Endometrial microvascular endothelial cells (primary cell): ENCODE data around the gene TMEM52. TPM values are rescaled to one million over a fixed set of nuclear protein-coding genes. Genes with fewer than 3 reads are reported as not detected.

ENCODE experiments used
- in situ Hi-C: cut with HindIII; loops from 2 replicates; pipeline ENCODE4 v1.10.0; 2017; ENCODE audit warnings: low sequenced_read_pairs, low pct_unique_long_range_greater_than_20kb; ENCODE audit errors: inconsistent ontology term
- total RNA-seq: library from RNA; depleted of rRNA; stranded (reverse); fragments of >200 nt; gene quantifications from one replicate; pipeline ENCODE4 v1.2.3, GENCODE V29; 2015; ENCODE audit errors: inconsistent ontology term

The TMEM52 gene
- total RNA-seq, 1 donor from 2014 or later: not detected

GRCh38 chr1:1929639-1930545, 10.8 kb upstream of the TMEM52 start:
- in situ Hi-C loops: loop anchor here (25.0 kb wide), 1 partner anchor 232 kb away; no protein-coding TSS in a partner anchor

- in situ Hi-C loops: loop anchor here (25.0 kb wide), 1 partner anchor 233 kb away; no protein-coding TSS in a partner anchor
These were observed 10.1 kb upstream of the TMEM52 start for GRCh38 chr1:1929102-1929638.

GRCh38 chr1:1928231-1929101, 9.4 kb upstream of the TMEM52 start:
- in situ Hi-C loops: loop anchor here (25.0 kb wide), 1 partner anchor 234 kb away; no protein-coding TSS in a partner anchor

GRCh38 chr1:1927751-1928150, 8.7 kb upstream of the TMEM52 start:
- in situ Hi-C loops: loop anchor here (25.0 kb wide), 1 partner anchor 235 kb away; no protein-coding TSS in a partner anchor

GRCh38 chr1:1926886-1927660, 8.0 kb upstream of the TMEM52 start:
- in situ Hi-C loops: loop anchor here (25.0 kb wide), 1 partner anchor 235 kb away; no protein-coding TSS in a partner anchor

- in situ Hi-C loops: loop anchor here (25.0 kb wide), 1 partner anchor 236 kb away; no protein-coding TSS in a partner anchor
These were observed 7.3 kb upstream of the TMEM52 start for GRCh38 chr1:1926346-1926811.

GRCh38 chr1:1925437-1926345, 6.6 kb upstream of the TMEM52 start:
- in situ Hi-C loops: loop anchor here (25.0 kb wide), 1 partner anchor 237 kb away; no protein-coding TSS in a partner anchor

- in situ Hi-C loops: loop anchor here (25.0 kb wide), 1 partner anchor 237 kb away; no protein-coding TSS in a partner anchor
These were observed 5.8 kb upstream of the TMEM52 start for GRCh38 chr1:1924849-1925248.

- in situ Hi-C loops: no loop called here
These were observed 5.3 kb upstream of the TMEM52 start for GRCh38 chr1:1924386-1924785.

GRCh38 chr1:1922956-1923833, 4.1 kb upstream of the TMEM52 start:
- in situ Hi-C loops: no loop called here

- in situ Hi-C loops: no loop called here
These were observed 3.5 kb upstream of the TMEM52 start for GRCh38 chr1:1922702-1922955.

GRCh38 chr1:1921901-1922701, 3.0 kb upstream of the TMEM52 start:
- in situ Hi-C loops: no loop called here

- in situ Hi-C loops: no loop called here
These were observed 2.4 kb upstream of the TMEM52 start for GRCh38 chr1:1921459-1921862.

- in situ Hi-C loops: no loop called here
These were observed 1.8 kb upstream of the TMEM52 start for GRCh38 chr1:1920608-1921458.

GRCh38 chr1:1920057-1920607, 1.1 kb upstream of the TMEM52 start:
- in situ Hi-C loops: no loop called here
